ENCODE results near the gene VAPB.

VAPB gene

GRCh38 chr20:58433759-58434158 lies 44.7 kb downstream of the VAPB start (continued):
- TF ChIP-seq ZNF777 (tag by site-specific recombination; IDR thresholded peaks at IDR 0.05; ENCODE audit: borderline replicate concordance) (no peak), ZSCAN16 (tag by site-specific recombination; IDR thresholded peaks at IDR 0.05) (no peak), ZFP3 (tag by site-specific recombination; IDR thresholded peaks at IDR 0.05; ENCODE audit: low read depth) (no peak)

- no peaks in the 10 kb centered on the region for H3K9me3 ChIP-seq (ENCODE audit: control insufficient read depth, insufficient read depth, low read depth, low read length)
- H3K4me1 ChIP-seq (ENCODE audit: control insufficient read depth, insufficient read depth, low read length) = no peaks in the 10 kb centered on the region
- H3K27ac ChIP-seq (ENCODE audit: extremely low read depth, low read depth, low read length) = no peak overlapping the region
- TF ChIP-seq ZFP37 (tag by site-specific recombination; IDR thresholded peaks at IDR 0.05) = no peak
- CTCF ChIA-PET = interaction anchor here (0.7 kb wide), 1 partner anchor 133 kb away, joined by 4 read pairs; no protein-coding TSS in a partner anchor
- H3K4me3 ChIP-seq (ENCODE audit: low read depth, low read length) = no peak overlapping the region
- POLR2A ChIA-PET = no interaction called here
- peaks cover 3 to 44% of the 10 kb centered on the region in 2 experiments; a peak in 2 of 3 replicates for H3K36me3 ChIP-seq (ENCODE audit: control insufficient read depth in 2 of 2, insufficient read depth in 1 of 2, low read length in 2 of 2)
Observed at GRCh38 chr20:58434326-58434725, 45.3 kb downstream of the VAPB start.

- ChIA-PET POLR2A (no interaction called here), CTCF (no interaction called here)
- H3K36me3 ChIP-seq (ENCODE audit: control insufficient read depth in 2 of 2, insufficient read depth in 1 of 2, low read length in 2 of 2) = peaks cover 3 to 49% of the 10 kb centered on the region in 2 experiments; a peak in 2 of 3 replicates
- H3K27ac ChIP-seq (ENCODE audit: extremely low read depth, low read depth, low read length) = no peak overlapping the region
- H3K4me1 ChIP-seq (ENCODE audit: control insufficient read depth, insufficient read depth, low read length) = no peaks in the 10 kb centered on the region
- H3K9me3 ChIP-seq (ENCODE audit: control insufficient read depth, insufficient read depth, low read depth, low read length) = no peaks in the 10 kb centered on the region
- no peak overlapping the region for H3K4me3 ChIP-seq (ENCODE audit: low read depth, low read length)
- no peak for TF ChIP-seq ZBTB48 (tag by site-specific recombination; IDR thresholded peaks at IDR 0.05)
- TF ChIP-seq ZNF561 (tag by site-specific recombination; IDR thresholded peaks at IDR 0.05; ENCODE audit: borderline replicate concordance) = no peak
- no peak for TF ChIP-seq YY1 (tag by site-specific recombination; IDR thresholded peaks at IDR 0.05)
- TF ChIP-seq ZNF155 (tag by site-specific recombination; IDR thresholded peaks at IDR 0.05) = no peak
- no peak for TF ChIP-seq ZNF645 (tag by site-specific recombination; IDR thresholded peaks at IDR 0.05)
- TF ChIP-seq ZBTB44 (tag by site-specific recombination; IDR thresholded peaks at IDR 0.05) = no peak
Observed at GRCh38 chr20:58435237-58435636, 46.2 kb downstream of the VAPB start.

GRCh38 chr20:58436868-58437645 lies 48.0 kb downstream of the VAPB start:
- POLR2A ChIA-PET = no interaction called here
- Histone ChIP-seq H3K27ac (ENCODE audit: extremely low read depth, low read depth, low read length) (no peak overlapping the region), H3K4me3 (ENCODE audit: low read depth, low read length) (no peak overlapping the region), H3K9me3 (ENCODE audit: control insufficient read depth, insufficient read depth, low read depth, low read length) (no peaks in the 10 kb centered on the region), H3K36me3 (ENCODE audit: control insufficient read depth in 2 of 2, insufficient read depth in 1 of 2, low read length in 2 of 2) (peaks cover 3 to 55% of the 10 kb centered on the region in 2 experiments; a peak in 2 of 3 replicates), H3K4me1 (ENCODE audit: control insufficient read depth, insufficient read depth, low read length) (no peaks in the 10 kb centered on the region)
- CTCF ChIA-PET = interaction anchor here (0.8 to 1.1 kb wide), 2 partner anchors 11 to 424 kb away, joined by 7 read pairs; no protein-coding TSS in a partner anchor
- TF ChIP-seq ZBTB11 (tag by site-specific recombination; conservative IDR thresholded peaks at IDR 0.05; ENCODE audit: low read depth) (no peak), ZBTB10 (tag by site-specific recombination; IDR thresholded peaks at IDR 0.05) (no peak), ZNF654 (tag by site-specific recombination; IDR thresholded peaks at IDR 0.05; ENCODE audit: low read depth) (no peak), PBX3 (CRISPR knock-in tag; IDR thresholded peaks at IDR 0.05) (no peak), ZNF701 (tag by site-specific recombination; IDR thresholded peaks at IDR 0.05) (no peak), ZNF670 (tag by site-specific recombination; IDR thresholded peaks at IDR 0.05; ENCODE audit: low read depth) (no peak)

All from HEK293 (cell line).